Karpas-422 (cell line): ENCODE results near the gene SC5D. TPM values are rescaled to one million over a fixed set of nuclear protein-coding genes. Genes with fewer than 3 reads are reported as not detected.

Source experiments
- DNase-seq: peaks from one replicate; pipeline ENCODE4 v3.0.0-alpha.2; 2015
- H2AFZ ChIP-seq: fragments of 200-600 bp; sonication (generic); 2 replicates; pipeline ENCODE4 v1.6.1; 2014; ENCODE audit warnings: antibody characterized with exemption, low read length, mixed read lengths
- H3K27ac ChIP-seq: fragments of 200-600 bp; sonication (generic); 2 replicates; pipeline ENCODE4 v1.5.1; 2014; ENCODE audit warnings: mild to moderate bottlenecking, low read length, moderate library complexity
- H3K27me3 ChIP-seq: fragments of 200-600 bp; sonication (generic); 2 replicates; pipeline ENCODE4 v1.6.1; 2014; ENCODE audit warnings: low read length, mixed read lengths
- H3K36me3 ChIP-seq: fragments of 200-600 bp; sonication (generic); 2 replicates; pipeline ENCODE4 v1.6.1; 2014; ENCODE audit warnings: low read length, mixed read lengths; ENCODE audit not compliant: insufficient read depth
- H3K4me1 ChIP-seq: fragments of 200-600 bp; sonication (generic); 2 replicates; pipeline ENCODE4 v1.6.1; 2014; ENCODE audit warnings: mild to moderate bottlenecking, low read length, mixed read lengths
- H3K4me2 ChIP-seq: fragments of 200-600 bp; sonication (generic); 2 replicates; pipeline ENCODE4 v1.6.1; 2014; ENCODE audit warnings: low read length, low read depth, mild to moderate bottlenecking; ENCODE audit not compliant: poor library complexity, severe bottlenecking
- H3K4me3 ChIP-seq: fragments of 200-600 bp; sonication (generic); 2 replicates; pipeline ENCODE4 v1.5.1; 2014; ENCODE audit warnings: mild to moderate bottlenecking, antibody characterized with exemption, low read length, mixed read lengths
- H3K79me2 ChIP-seq: fragments of 200-600 bp; sonication (generic); 2 replicates; pipeline ENCODE4 v1.6.1; 2014; ENCODE audit warnings: mild to moderate bottlenecking, low read length, mixed read lengths
- H3K9ac ChIP-seq: fragments of 200-600 bp; sonication (generic); 2 replicates; pipeline ENCODE4 v1.6.0; 2014; ENCODE audit warnings: low read length
- H3K9me2 ChIP-seq: fragments of 200-600 bp; sonication (generic), shearing (Covaris generic); replicated peaks from 2 replicates; pipeline ENCODE4 v1.6.0; 2014; ENCODE audit warnings: mild to moderate bottlenecking, low read length, moderate library complexity; ENCODE audit not compliant: insufficient read depth
- H3K9me3 ChIP-seq: fragments of 300-700, 200-600 bp; sonication (generic); 2 replicates; pipeline ENCODE4 v1.6.1; 2014; ENCODE audit warnings: low read length, mixed read lengths
- H4K20me1 ChIP-seq: fragments of 200-600 bp; sonication (generic); 2 replicates; pipeline ENCODE4 v1.6.1; 2014; ENCODE audit warnings: mild to moderate bottlenecking, antibody characterized with exemption, low read length, low read depth; ENCODE audit not compliant: insufficient read depth
- total RNA-seq: library from RNA; depleted of rRNA; stranded (reverse); fragments of >200 nt; shearing (Covaris generic); gene quantifications from 2 replicates; pipeline ENCODE4 v1.2.3, GENCODE V29; 2014; ENCODE audit warnings: low replicate concordance; rRNA removed

The SC5D gene, protein sequence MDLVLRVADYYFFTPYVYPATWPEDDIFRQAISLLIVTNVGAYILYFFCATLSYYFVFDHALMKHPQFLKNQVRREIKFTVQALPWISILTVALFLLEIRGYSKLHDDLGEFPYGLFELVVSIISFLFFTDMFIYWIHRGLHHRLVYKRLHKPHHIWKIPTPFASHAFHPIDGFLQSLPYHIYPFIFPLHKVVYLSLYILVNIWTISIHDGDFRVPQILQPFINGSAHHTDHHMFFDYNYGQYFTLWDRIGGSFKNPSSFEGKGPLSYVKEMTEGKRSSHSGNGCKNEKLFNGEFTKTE
- total RNA-seq: 9.2 and 27.2 TPM in 2 replicates

- Histone ChIP-seq H3K4me3 (peak within 1 kb of the TSS; percentile 91), H3K79me2 (peaks cover 47% of the 10 kb centered on the region), H3K27ac (peak within 1 kb of the TSS; percentile 75), H3K9me3 (no peaks in the 10 kb centered on the region), H4K20me1 (no peaks in the 10 kb centered on the region), H3K36me3 (peaks cover 3% of the 10 kb centered on the region; the same call in 1 of the 2 replicates), H3K4me1 (peaks cover 17% of the 10 kb centered on the region), H2AFZ (peak within 1 kb of the TSS; percentile 81), H3K4me2 (peak within 1 kb of the TSS; percentile 98), H3K27me3 (no peaks in the 10 kb centered on the region), H3K9ac (peak within 1 kb of the TSS; percentile 86), H3K9me2 (no peaks in the 10 kb centered on the region)
- peak; percentile 93 for DNase-seq
Observed at GRCh38 chr11:121292495-121293287, at the start of gene SC5D. TSS of gene SC5D (plus strand) at chr11:121292771. CDS start at chr11:121303376, 10,605 bp downstream.

DNA sequence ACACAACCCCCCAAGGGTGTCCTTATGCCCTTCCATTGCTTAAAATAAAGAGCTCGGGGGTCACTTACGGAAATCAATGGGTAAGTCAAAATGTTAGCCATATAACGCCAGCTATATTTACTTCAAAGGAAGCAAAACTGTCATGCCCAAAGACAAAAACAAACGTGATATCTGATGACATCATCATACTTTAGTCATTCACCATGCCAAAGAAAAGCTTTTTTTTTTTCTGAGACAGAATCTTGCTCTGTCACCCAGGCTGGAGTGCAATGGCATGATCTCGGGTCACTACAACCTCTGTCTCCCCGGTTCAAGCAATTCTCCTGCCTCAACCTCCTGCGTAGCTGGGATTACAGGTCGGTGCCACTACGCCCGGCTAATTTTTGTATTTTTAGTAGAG, 47.7 kb upstream of the SC5D start:
- H3K9ac ChIP-seq: no peak overlapping the region
- H3K9me2 ChIP-seq: no peaks in the 10 kb centered on the region
- H3K4me2 ChIP-seq: no peak overlapping the region
- H3K27ac ChIP-seq: no peak overlapping the region
- H3K36me3 ChIP-seq: no peaks in the 10 kb centered on the region
- no peaks in the 10 kb centered on the region for H3K4me1 ChIP-seq
- no peaks in the 10 kb centered on the region for H3K27me3 ChIP-seq
- H2AFZ ChIP-seq: no peak overlapping the region
- no peak overlapping the region for H3K4me3 ChIP-seq
- H3K79me2 ChIP-seq: no peaks in the 10 kb centered on the region
- H4K20me1 ChIP-seq: no peaks in the 10 kb centered on the region
- H3K9me3 ChIP-seq: no peaks in the 10 kb centered on the region
- no peak for DNase-seq

DNA sequence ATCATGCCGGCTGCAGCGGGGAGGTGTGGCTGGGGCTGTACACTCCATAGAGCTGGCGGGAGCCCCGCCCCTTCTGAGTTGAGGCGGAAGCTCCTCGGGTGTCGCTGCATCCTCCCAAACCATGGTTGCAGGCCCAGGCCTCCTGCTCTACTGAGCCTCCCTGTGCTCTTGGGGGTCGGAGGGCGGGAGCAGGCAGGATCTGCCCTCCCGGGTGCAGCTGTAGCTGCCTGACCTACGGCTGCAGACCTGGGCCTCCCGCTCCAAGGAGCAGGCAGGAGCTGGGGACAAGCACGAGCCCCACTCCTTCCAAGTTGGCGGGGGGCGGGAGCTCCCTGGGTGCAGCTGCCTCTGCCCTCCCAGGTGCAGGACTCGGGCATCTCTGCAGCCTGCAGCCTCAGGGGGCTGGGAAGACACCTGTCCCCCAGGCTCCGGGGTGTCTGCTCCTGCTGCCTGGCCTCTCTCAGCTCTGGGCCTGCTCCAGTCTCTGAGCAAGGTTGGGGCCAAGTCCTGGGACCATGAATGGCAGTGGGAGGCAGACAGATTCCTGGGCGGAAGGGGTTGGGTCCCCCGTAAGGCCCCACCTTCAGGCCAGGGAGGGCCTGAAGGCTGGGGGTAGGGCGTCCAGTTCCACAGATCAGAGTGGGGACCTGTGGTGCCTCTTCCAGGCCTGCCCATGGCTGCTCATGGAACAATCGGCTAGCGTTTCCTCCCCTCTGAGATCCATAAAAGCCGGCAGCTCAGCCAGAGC, 46.4 kb upstream of the SC5D start:
- Histone ChIP-seq H3K27me3 (no peaks in the 10 kb centered on the region), H3K4me1 (no peaks in the 10 kb centered on the region), H4K20me1 (no peaks in the 10 kb centered on the region), H3K9me3 (no peaks in the 10 kb centered on the region), H3K4me2 (no peak overlapping the region), H3K4me3 (no peak overlapping the region), H3K79me2 (no peaks in the 10 kb centered on the region), H3K9me2 (no peaks in the 10 kb centered on the region), H3K9ac (no peak overlapping the region), H3K27ac (no peak overlapping the region), H2AFZ (no peak overlapping the region), H3K36me3 (no peaks in the 10 kb centered on the region)
- no peak for DNase-seq

DNA sequence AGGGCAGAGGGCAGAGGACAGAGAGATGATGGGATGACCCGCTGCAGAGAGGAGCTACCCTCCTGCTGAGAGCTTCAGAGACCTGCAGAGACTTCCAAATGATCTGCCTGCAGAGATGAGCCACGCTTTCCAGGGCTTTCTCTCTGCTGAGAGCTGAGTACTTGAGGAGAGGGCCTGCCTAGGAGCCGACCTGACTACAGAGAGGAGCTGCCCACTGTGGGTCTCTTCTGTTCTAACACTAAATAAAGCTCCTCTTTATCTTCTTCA, 45.9 kb upstream of the SC5D start:
- Histone ChIP-seq H3K9me3 (no peaks in the 10 kb centered on the region), H3K79me2 (no peaks in the 10 kb centered on the region), H3K4me3 (no peak overlapping the region), H3K27ac (no peak overlapping the region), H3K27me3 (no peaks in the 10 kb centered on the region), H3K9ac (no peak overlapping the region), H4K20me1 (no peaks in the 10 kb centered on the region), H3K36me3 (no peaks in the 10 kb centered on the region), H3K4me1 (no peaks in the 10 kb centered on the region), H2AFZ (no peak overlapping the region), H3K4me2 (no peak overlapping the region), H3K9me2 (no peaks in the 10 kb centered on the region)
- no peak for DNase-seq

GRCh38 chr11:121248496-121248895, 44.1 kb upstream of the SC5D start:
- H3K4me2 ChIP-seq: no peak overlapping the region
- H3K36me3 ChIP-seq: no peaks in the 10 kb centered on the region
- H3K4me3 ChIP-seq: no peak overlapping the region
- H3K9me3 ChIP-seq: no peaks in the 10 kb centered on the region
- no peak overlapping the region for H3K27ac ChIP-seq
- no peak for DNase-seq
- H3K4me1 ChIP-seq: no peaks in the 10 kb centered on the region
- no peak overlapping the region for H3K9ac ChIP-seq
- no peaks in the 10 kb centered on the region for H3K79me2 ChIP-seq
- H3K9me2 ChIP-seq: no peaks in the 10 kb centered on the region
- no peak overlapping the region for H2AFZ ChIP-seq
- no peaks in the 10 kb centered on the region for H4K20me1 ChIP-seq
- no peaks in the 10 kb centered on the region for H3K27me3 ChIP-seq

DNA sequence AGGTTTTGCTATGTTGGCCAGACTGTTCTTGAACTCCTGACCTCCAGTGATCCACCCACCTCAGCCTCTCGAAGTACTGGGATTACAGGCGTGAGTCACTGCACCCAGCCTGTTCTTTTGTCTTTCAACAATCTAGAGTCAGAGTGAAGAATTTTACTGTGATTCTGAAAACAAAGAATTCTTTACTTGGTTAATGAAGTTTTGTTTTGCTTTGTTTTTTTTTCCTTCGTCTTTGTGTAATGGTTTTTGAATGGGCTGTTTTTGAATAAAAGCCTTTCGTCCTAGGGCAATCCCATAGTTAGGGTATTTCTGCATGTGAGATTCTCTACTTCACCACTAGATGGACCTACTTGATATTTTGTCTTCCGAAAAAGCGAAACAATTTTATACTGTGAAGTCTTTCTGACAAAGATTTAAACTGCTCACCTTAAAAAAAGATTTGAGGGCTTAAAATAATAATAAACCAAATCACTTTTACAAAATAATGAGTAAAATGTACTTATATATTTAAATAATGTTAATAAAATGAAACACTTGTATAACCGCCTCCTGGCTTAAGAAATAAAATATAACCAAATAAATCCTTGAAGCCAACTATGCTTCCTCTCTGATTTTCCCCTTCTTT, 43.4 kb upstream of the SC5D start:
- no peak overlapping the region for H2AFZ ChIP-seq
- H3K4me1 ChIP-seq: no peaks in the 10 kb centered on the region
- H3K9ac ChIP-seq: no peak overlapping the region

GRCh38 chr11:121250843-121251242, 41.7 kb upstream of the SC5D start:
- no peak overlapping the region for H3K27ac ChIP-seq

More for the DNA sequence above, 43.4 kb upstream of the SC5D start:
- Histone ChIP-seq H4K20me1 (no peaks in the 10 kb centered on the region), H3K79me2 (no peaks in the 10 kb centered on the region), H3K36me3 (no peaks in the 10 kb centered on the region), H3K4me3 (no peak overlapping the region), H3K9me3 (no peaks in the 10 kb centered on the region), H3K4me2 (peak overlapping the region; percentile 19), H3K9me2 (no peaks in the 10 kb centered on the region), H3K27ac (no peak overlapping the region), H3K27me3 (no peaks in the 10 kb centered on the region)
- peak; percentile 61 for DNase-seq

GRCh38 chr11:121253951-121254350, 38.6 kb upstream of the SC5D start:
- Histone ChIP-seq H3K4me1 (no peaks in the 10 kb centered on the region), H3K79me2 (no peaks in the 10 kb centered on the region), H3K9me2 (no peaks in the 10 kb centered on the region), H3K9ac (no peak overlapping the region), H3K27me3 (no peaks in the 10 kb centered on the region), H3K4me2 (no peak overlapping the region), H4K20me1 (no peaks in the 10 kb centered on the region), H3K27ac (no peak overlapping the region), H3K4me3 (no peak overlapping the region), H3K9me3 (no peaks in the 10 kb centered on the region), H3K36me3 (no peaks in the 10 kb centered on the region), H2AFZ (no peak overlapping the region)
- no peak for DNase-seq

More at GRCh38 chr11:121250843-121251242, 41.7 kb upstream of the SC5D start:
- Histone ChIP-seq H3K4me3 (no peak overlapping the region), H2AFZ (no peak overlapping the region), H3K4me1 (no peaks in the 10 kb centered on the region), H3K36me3 (no peaks in the 10 kb centered on the region), H3K4me2 (no peak overlapping the region), H3K9me2 (no peaks in the 10 kb centered on the region), H3K79me2 (no peaks in the 10 kb centered on the region), H4K20me1 (no peaks in the 10 kb centered on the region), H3K9ac (no peak overlapping the region), H3K27me3 (no peaks in the 10 kb centered on the region), H3K9me3 (no peaks in the 10 kb centered on the region)
- DNase-seq: no peak
